Astrocyte (in vitro differentiated cells and primary cell): ENCODE measurements around the gene PSRC1. TPM values are rescaled to one million over a fixed set of nuclear protein-coding genes. Genes with fewer than 3 reads are reported as not detected.

Experiments
- DNase-seq: peaks from one replicate; pipeline ENCODE4 v3.0.0-alpha.2; 2010; ENCODE audit warnings: low read depth
- FAIRE-seq: peaks from 2 replicates; lab custom pipeline; 2011; peaks lifted over from hg19 to GRCh38; lab: Jason Lieb, UNC
- H2AFZ ChIP-seq: 2 replicates; pipeline ENCODE4 v1.6.0; 2012; ENCODE audit warnings: low read depth, low read length, inconsistent platforms
- H3K27ac ChIP-seq: 2 replicates; pipeline ENCODE4 v1.5.1; 2011; ENCODE audit warnings: low read depth, low read length, inconsistent platforms
- H3K27me3 ChIP-seq: 2 replicates; pipeline ENCODE4 v1.6.0; 2011; ENCODE audit warnings: low read length, inconsistent platforms; ENCODE audit not compliant: insufficient read depth
- H3K36me3 ChIP-seq: 2 replicates; pipeline ENCODE4 v1.5.1; 2011; ENCODE audit warnings: low read length, inconsistent platforms; ENCODE audit not compliant: insufficient read depth
- H3K4me1 ChIP-seq: 2 replicates; pipeline ENCODE4 v1.5.1; 2011; ENCODE audit warnings: low read length, inconsistent platforms; ENCODE audit not compliant: insufficient read depth
- H3K4me2 ChIP-seq: 2 replicates; pipeline ENCODE4 v1.6.0; 2012; ENCODE audit warnings: low read length, inconsistent platforms
- H3K4me3 ChIP-seq: 2 replicates; pipeline ENCODE4 v1.5.1; 2011; ENCODE audit warnings: low read depth, mild to moderate bottlenecking, low read length, inconsistent platforms; ENCODE audit not compliant: insufficient read depth
- H3K79me2 ChIP-seq: 2 replicates; pipeline ENCODE4 v1.6.0; 2012; ENCODE audit warnings: mild to moderate bottlenecking, low read length, inconsistent platforms; ENCODE audit not compliant: insufficient read depth
- H3K9ac ChIP-seq: 2 replicates; pipeline ENCODE4 v1.6.0; 2012; ENCODE audit warnings: mild to moderate bottlenecking, low read length, inconsistent platforms
- H3K9me3 ChIP-seq: 2 replicates; pipeline ENCODE4 v1.5.1; 2012; ENCODE audit warnings: low read depth, mild to moderate bottlenecking, low read length, inconsistent platforms; ENCODE audit not compliant: insufficient read depth
- H4K20me1 ChIP-seq: 2 replicates; pipeline ENCODE4 v1.6.0; 2012; ENCODE audit warnings: low read length, inconsistent platforms; ENCODE audit not compliant: insufficient read depth
- H3K27ac Mint-ChIP-seq: one replicate; pipeline ENCODE4 v1.8.0; 2021; ENCODE audit warnings: mild to moderate bottlenecking, mixed read lengths; ENCODE audit not compliant: unreplicated experiment
- H3K27me3 Mint-ChIP-seq: one replicate; pipeline ENCODE4 v1.8.0; 2021; ENCODE audit warnings: low read depth, mixed read lengths; ENCODE audit not compliant: unreplicated experiment
- H3K36me3 Mint-ChIP-seq: one replicate; pipeline ENCODE4 v1.8.0; 2021; ENCODE audit warnings: low read depth, mixed read lengths; ENCODE audit not compliant: unreplicated experiment
- H3K4me1 Mint-ChIP-seq: one replicate; pipeline ENCODE4 v1.8.0; 2021; ENCODE audit warnings: low read depth, mixed read lengths; ENCODE audit not compliant: unreplicated experiment
- H3K4me3 Mint-ChIP-seq: one replicate; pipeline ENCODE4 v1.8.0; 2021; ENCODE audit warnings: mild to moderate bottlenecking, moderate library complexity, mixed read lengths; ENCODE audit not compliant: unreplicated experiment
- H3K9me3 Mint-ChIP-seq: one replicate; pipeline ENCODE4 v1.8.0; 2021; ENCODE audit warnings: mild to moderate bottlenecking, mixed read lengths; ENCODE audit not compliant: unreplicated experiment
- EZH2 ChIP-seq: IDR thresholded peaks from 2 replicates; pipeline ENCODE4 v1.6.1; 2012; ENCODE audit warnings: mild to moderate bottlenecking, low read length, inconsistent platforms; ENCODE audit not compliant: insufficient read depth
- total RNA-seq: library from RNA; stranded (reverse); gene quantifications from 2 replicates; pipeline ENCODE4 v1.2.1, GENCODE V29; 2021
- TF ChIP-seq, protein P1 (sequence below): IDR thresholded peaks from 2 replicates; pipeline ENCODE4 v1.5.1; 2011; ENCODE audit warnings: low read depth, mild to moderate bottlenecking, inconsistent platforms, low read length, moderate library complexity; ENCODE audit not compliant: insufficient read depth

Gene PSRC1
- total RNA-seq, 1 donor from 2014 or later: 7.7 TPM

GRCh38 chr1:109272021-109272799 is 10.7 kb downstream of the PSRC1 start:
- no peak overlapping the region for H3K9ac ChIP-seq
- H3K4me1 ChIP-seq: peaks cover 32% of the 10 kb centered on the region
- H3K4me3 ChIP-seq: no peak overlapping the region
- Mint-ChIP-seq H3K9me3 (peaks cover 2% of the 10 kb centered on the region), H3K36me3 (peaks cover 16% of the 10 kb centered on the region), H3K4me3 (no peak overlapping the region), H3K27me3 (peaks cover 1% of the 10 kb centered on the region), H3K4me1 (peaks cover 34% of the 10 kb centered on the region), H3K27ac (no peak overlapping the region)
- no peaks in the 10 kb centered on the region for H3K79me2 ChIP-seq
- H3K9me3 ChIP-seq: peaks cover 6% of the 10 kb centered on the region
- FAIRE-seq (no peak), DNase-seq (no peak)
- no peak overlapping the region for H3K27ac ChIP-seq
- H4K20me1 ChIP-seq: no peaks in the 10 kb centered on the region
- H3K36me3 ChIP-seq: no peaks in the 10 kb centered on the region
- no peak for TF ChIP-seq EZH2
- TF ChIP-seq, protein P1, sequence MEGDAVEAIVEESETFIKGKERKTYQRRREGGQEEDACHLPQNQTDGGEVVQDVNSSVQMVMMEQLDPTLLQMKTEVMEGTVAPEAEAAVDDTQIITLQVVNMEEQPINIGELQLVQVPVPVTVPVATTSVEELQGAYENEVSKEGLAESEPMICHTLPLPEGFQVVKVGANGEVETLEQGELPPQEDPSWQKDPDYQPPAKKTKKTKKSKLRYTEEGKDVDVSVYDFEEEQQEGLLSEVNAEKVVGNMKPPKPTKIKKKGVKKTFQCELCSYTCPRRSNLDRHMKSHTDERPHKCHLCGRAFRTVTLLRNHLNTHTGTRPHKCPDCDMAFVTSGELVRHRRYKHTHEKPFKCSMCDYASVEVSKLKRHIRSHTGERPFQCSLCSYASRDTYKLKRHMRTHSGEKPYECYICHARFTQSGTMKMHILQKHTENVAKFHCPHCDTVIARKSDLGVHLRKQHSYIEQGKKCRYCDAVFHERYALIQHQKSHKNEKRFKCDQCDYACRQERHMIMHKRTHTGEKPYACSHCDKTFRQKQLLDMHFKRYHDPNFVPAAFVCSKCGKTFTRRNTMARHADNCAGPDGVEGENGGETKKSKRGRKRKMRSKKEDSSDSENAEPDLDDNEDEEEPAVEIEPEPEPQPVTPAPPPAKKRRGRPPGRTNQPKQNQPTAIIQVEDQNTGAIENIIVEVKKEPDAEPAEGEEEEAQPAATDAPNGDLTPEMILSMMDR: no peak
- H3K27me3 ChIP-seq: no peaks in the 10 kb centered on the region
- H2AFZ ChIP-seq: no peak overlapping the region
- H3K4me2 ChIP-seq: no peak overlapping the region

DNA sequence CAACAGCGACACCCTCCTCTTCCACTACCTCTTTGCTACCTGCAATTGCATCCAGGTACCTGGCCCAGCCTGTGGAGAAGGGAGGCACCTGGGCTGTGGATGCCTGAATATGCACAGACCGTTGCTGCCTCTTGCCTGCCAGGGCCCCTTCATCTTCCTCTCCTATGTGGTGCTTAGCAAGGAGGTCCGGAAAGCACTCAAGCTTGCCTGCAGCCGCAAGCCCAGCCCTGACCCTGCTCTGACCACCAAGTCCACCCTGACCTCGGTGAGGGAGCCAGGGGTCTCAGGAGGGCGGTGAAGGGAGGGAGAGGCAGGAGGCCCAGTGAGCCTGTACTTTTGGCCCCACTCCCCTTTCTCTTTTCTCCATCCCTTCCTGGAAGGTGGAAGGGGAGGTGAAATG is 11.5 kb downstream of the PSRC1 start:
- DNase-seq (no peak), FAIRE-seq (no peak)
- H3K4me1 ChIP-seq: peaks cover 31% of the 10 kb centered on the region
- peaks cover 1% of the 10 kb centered on the region for H3K27me3 Mint-ChIP-seq
- peaks cover 28% of the 10 kb centered on the region for H3K4me1 Mint-ChIP-seq
- H3K27ac ChIP-seq: no peak overlapping the region
- peaks cover 14% of the 10 kb centered on the region for H3K36me3 Mint-ChIP-seq
- H3K4me3 Mint-ChIP-seq: no peak overlapping the region
- peaks cover 6% of the 10 kb centered on the region for H3K9me3 ChIP-seq
- H3K4me2 ChIP-seq: no peak overlapping the region
- no peaks in the 10 kb centered on the region for H3K27me3 ChIP-seq
- no peaks in the 10 kb centered on the region for H3K79me2 ChIP-seq
- H3K9me3 Mint-ChIP-seq: peaks cover 2% of the 10 kb centered on the region
- no peak overlapping the region for H3K27ac Mint-ChIP-seq
- no peak overlapping the region for H3K9ac ChIP-seq
- H4K20me1 ChIP-seq: no peaks in the 10 kb centered on the region
- H3K36me3 ChIP-seq: no peaks in the 10 kb centered on the region
- no peak overlapping the region for H2AFZ ChIP-seq
- H3K4me3 ChIP-seq: no peak overlapping the region
- TF ChIP-seq, protein P1: no peak
- no peak for TF ChIP-seq EZH2
